ENCODE data around the gene CCDC142.

- TF ChIP-seq CTCF (conservative IDR thresholded peaks at IDR 0.05; ENCODE audit: low read depth in 2 of 2), result peak in 1 of 2 experiments; percentile 4; a peak in 1 of 4 replicates
- no peak; the same call in none of the 2 replicates for TF ChIP-seq POLR2AphosphoS5 (IDR thresholded peaks at IDR 0.05; ENCODE audit: low read depth)
- no peak for TF ChIP-seq JUNB (IDR thresholded peaks at IDR 0.05; ENCODE audit: unreplicated experiment)
- TF ChIP-seq REST (IDR thresholded peaks at IDR 0.05; ENCODE audit: unreplicated experiment), result no peak
- no peak for TF ChIP-seq EZH2 (IDR thresholded peaks at IDR 0.05; ENCODE audit: low read depth, unreplicated experiment)
- no peak for TF ChIP-seq EZH2phosphoT487 (IDR thresholded peaks at IDR 0.05; ENCODE audit: unreplicated experiment)
- no peak for TF ChIP-seq CREB1 (CRISPR knock-in tag; IDR thresholded peaks at IDR 0.05; ENCODE audit: low read depth)
- no peak for TF ChIP-seq ZNF114 (CRISPR knock-in tag; IDR thresholded peaks at IDR 0.05)
- TF ChIP-seq NANOG (IDR thresholded peaks at IDR 0.05; ENCODE audit: borderline replicate concordance), result no peak
- TF ChIP-seq ZNF462 (CRISPR knock-in tag; IDR thresholded peaks at IDR 0.05), result no peak
These were observed 25.7 kb downstream of the CCDC142 start for GRCh38 chr2:74457129-74457548.

All from GM23338 (cell line).